GM12878 (cell line): Measurements from ENCODE around the gene ZNF546. TPM values are rescaled to one million over a fixed set of nuclear protein-coding genes. Genes with fewer than 3 reads are reported as not detected.

Experiments
- ATAC-seq: fragments of 200-7000 bp; cut with Tn5 transposase; 3 replicates; pipeline ENCODE4 v1.9.1; 2020; ENCODE audit warnings: mild to moderate bottlenecking, moderate library complexity
- BruUV-seq: library from RNA; stranded (reverse); fragments of 400-500 nt; replicated peaks from 2 replicates; lab custom pipeline; 2021; lab: Mats Ljungman, UMichigan
- CTCF ChIA-PET: fragments of 300-600 bp; sonication (Branson Sonifier 250); formaldehyde crosslinking; extraction: SDS; loops from one replicate; lab custom pipeline; 2021; ENCODE audit warnings: inconsistent platforms; lab: Yijun Ruan, JAX
- POLR2A ChIA-PET: fragments of 350-600 bp; formaldehyde crosslinking; extraction: SDS; loops from one replicate; lab custom pipeline; 2021; ENCODE audit warnings: inconsistent platforms; lab: Charles Lee
- RAD21 ChIA-PET: fragments of 300-600 bp; sonication (Branson Sonifier 250); formaldehyde crosslinking; loops from one replicate; lab custom pipeline; 2023; ENCODE audit warnings: antibody characterized with exemption; ENCODE audit not compliant: unreplicated experiment; lab: Charles Lee
- SMC1A ChIA-PET: fragments of 300-600 bp; sonication (Branson Sonifier 250); formaldehyde crosslinking; loops from one replicate; lab custom pipeline; 2023; ENCODE audit not compliant: unreplicated experiment, uncharacterized antibody; lab: Charles Lee
- DNase-seq: peaks from one replicate; pipeline ENCODE4 v3.0.0-alpha.2; 2011; ENCODE audit warnings: low read depth, low spot score
- FAIRE-seq: peaks from 3 replicates; lab custom pipeline; 2011; peaks lifted over from hg19 to GRCh38; lab: Jason Lieb, UNC
- H2AFZ ChIP-seq: 2 replicates; pipeline ENCODE4 v1.6.0; 2011; ENCODE audit warnings: low read depth, low read length, control low read depth; ENCODE audit not compliant: control insufficient read depth
- H3K27ac ChIP-seq: 2 replicates; pipeline ENCODE4 v1.5.1; 2011; ENCODE audit warnings: control low read depth; ENCODE audit not compliant: control insufficient read depth, insufficient read depth
- H3K27me3 ChIP-seq, 2 experiments: replicated peaks in 1 of 2; 2 replicates each; pipeline versions ENCODE4 v1.6.0 to v1.6.1; 2011; ENCODE audit warnings: low read length in 1 of 2; ENCODE audit not compliant: control insufficient read depth in 2 of 2, insufficient read depth in 2 of 2
- H3K36me3 ChIP-seq, 2 experiments: 2 replicates each; pipeline ENCODE4 v1.5.1; 2011; ENCODE audit warnings: low read length in 1 of 2; ENCODE audit not compliant: control insufficient read depth in 2 of 2, insufficient read depth in 2 of 2
- H3K4me1 ChIP-seq: 2 replicates; pipeline ENCODE4 v1.6.1; 2011; ENCODE audit warnings: mild to moderate bottlenecking, low read length, moderate library complexity, mixed read lengths; ENCODE audit not compliant: control insufficient read depth, insufficient read depth
- H3K4me2 ChIP-seq: 2 replicates; pipeline ENCODE4 v1.6.0; 2011; ENCODE audit warnings: control low read depth; ENCODE audit not compliant: control insufficient read depth, insufficient read depth
- H3K4me3 ChIP-seq: fragments of 200-600 bp; sonication (generic); 2 replicates; pipeline ENCODE4 v1.5.1; 2016
- H3K79me2 ChIP-seq: 2 replicates; pipeline ENCODE4 v1.6.0; 2011; ENCODE audit warnings: low read length; ENCODE audit not compliant: control insufficient read depth, insufficient read depth
- H3K9ac ChIP-seq: 2 replicates; pipeline ENCODE4 v1.8.0; 2011; ENCODE audit warnings: low read length, control low read depth, mixed read lengths; ENCODE audit not compliant: control insufficient read depth, insufficient read depth
- H3K9me3 ChIP-seq: replicated peaks from 3 replicates; pipeline ENCODE4 v1.5.1; 2011; ENCODE audit warnings: mild to moderate bottlenecking, low read length; ENCODE audit not compliant: control insufficient read depth, insufficient read depth
- H4K20me1 ChIP-seq: 2 replicates; pipeline ENCODE4 v1.6.0; 2011; ENCODE audit not compliant: control insufficient read depth, insufficient read depth
- ATF7 ChIP-seq: fragments of 450-650 bp; IDR thresholded peaks from 2 replicates; pipeline ENCODE4 v1.6.1; 2016; ENCODE audit warnings: low read depth, mild to moderate bottlenecking
- ZNF622 ChIP-seq: fragments of 450-650 bp; IDR thresholded peaks from 2 replicates; pipeline ENCODE4 v1.6.1; 2017; ENCODE audit warnings: mild to moderate bottlenecking, inconsistent platforms
- WGBS: methylation state at CpG from one replicate; pipeline ENCODE4 v1.1.6; 2016; ENCODE audit warnings: low lambda C conversion rate; ENCODE audit not compliant: insufficient replicate concordance, insufficient coverage; ENCODE audit errors: missing lambda C conversion rate; 5-methylcytosine and 5-hydroxymethylcytosine counted together
- in situ Hi-C: fragments of 300-500 bp; cut with MboI; formaldehyde crosslinking; loops from 9 replicates; pipeline ENCODE4 v1.14.3; 2018; ENCODE audit warnings: mixed read lengths
- intact Hi-C: fragments of 100-400 bp; cut with micrococcal nuclease; formaldehyde crosslinking; loops from one replicate; pipeline ENCODE4 v1.14.2; 2022; ENCODE audit not compliant: unreplicated experiment
- polyA plus RNA-seq, 11 experiments: library from polyadenylated mRNA; depleted of rRNA in 4 of 11; unstranded in 6 of 11; stranded (reverse) in 5 of 11; fragments of >200 nt; fragmentation: Nextera tagmentation in 4 of 11; fragmentation: Illumina TruSeq in 1 of 11; extraction: Ambion mirVana in 4 of 11; extraction: Trizol in 1 of 11; gene quantifications; 1 replicate in 1 of 11; 2 replicates in 10 of 11; pipeline versions ENCODE4 v1.2.1 to v1.2.3, GENCODE V29; 2011 to 2016; ENCODE audit warnings: inconsistent platforms in 2 of 11, missing spikeins in 2 of 11, low read depth in 1 of 11
- total RNA-seq, 4 experiments: library from RNA; depleted of rRNA in 3 of 4; stranded (reverse); fragments of >200 nt in 3 of 4; fragmentation: Illumina TruSeq in 1 of 4; extraction: Trizol in 1 of 4; gene quantifications; 2 replicates each; pipeline versions ENCODE4 v1.2.1 to v1.2.3, GENCODE V29; 2013 to 2021
- TF ChIP-seq, protein P1 (sequence below): fragments of 450-650 bp; IDR thresholded peaks from 2 replicates; pipeline ENCODE4 v1.6.1; 2017; ENCODE audit warnings: antibody characterized with exemption, mild to moderate bottlenecking, moderate library complexity

The ZNF546 gene
- total and polyA plus RNA-seq, 10 of the 15 experiments (the other 5 are each of a cell fraction or from before 2014, with no cell fraction given): 0.88 to 4.1 (median 2.4) TPM

- Histone ChIP-seq H3K9me3 (no peaks in the 10 kb centered on the region; the same call in 2 of the 3 replicates), H3K4me1 (peaks cover 8% of the 10 kb centered on the region; the same call in 1 of the 2 replicates), H4K20me1 (no peaks in the 10 kb centered on the region), H3K27me3 (no peaks in the 10 kb centered on the region), H2AFZ (no peak overlapping the region), H3K4me2 (no peak overlapping the region), H3K9ac (no peak overlapping the region), H3K36me3 (no peaks in the 10 kb centered on the region), H3K27ac (no peak overlapping the region), H3K4me3 (no peak overlapping the region), H3K79me2 (peaks cover 11% of the 10 kb centered on the region)
- no peak for ATAC-seq
- FAIRE-seq: no peak
- BruUV-seq: no TSS peak
- no peak for DNase-seq
- 97% methylated on average over 6 of the region's 6 CpGs for WGBS
- intact Hi-C loops: no loop called here
- POLR2A ChIA-PET: interaction anchor here (0.7 kb wide), 1 partner anchor 28 kb away, joined by 7 read pairs; no protein-coding TSS in a partner anchor
- RAD21 ChIA-PET: no interaction called here
- SMC1A ChIA-PET: interaction anchor here (1.3 to 1.5 kb wide), 2 partner anchors 12 to 37 kb away, joined by 3 read pairs; no protein-coding TSS in a partner anchor
- in situ Hi-C loops: no loop called here
- no peak for TF ChIP-seq ATF7
- no peak for TF ChIP-seq ZNF622
- CTCF ChIA-PET: interaction anchor here (0.7 kb wide), 2 partner anchors 20 to 1985 kb away, joined by 3 read pairs; no protein-coding TSS in a partner anchor
Measured at GRCh38 chr19:39966617-39967016, 30.2 kb upstream of the ZNF546 start.

DNA sequence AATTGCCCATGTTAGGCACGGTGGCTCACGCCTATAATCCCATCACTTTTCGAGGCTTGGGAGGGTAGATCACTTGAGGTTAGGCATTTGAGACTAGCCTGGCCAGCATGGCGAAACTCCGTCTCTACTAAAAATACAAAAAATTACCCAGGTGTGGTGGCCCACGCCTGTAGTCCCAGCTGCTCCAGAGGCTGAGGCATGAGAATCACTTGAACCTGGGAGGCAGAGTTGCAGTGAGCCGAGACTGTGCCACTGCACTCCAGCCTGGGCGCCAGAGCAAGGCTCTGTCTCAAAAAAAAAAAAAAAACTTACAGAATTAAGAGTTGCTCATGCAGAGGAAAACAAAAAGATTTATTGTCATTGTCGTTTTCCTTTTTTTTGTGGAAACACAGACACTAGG lies 29.3 kb upstream of the ZNF546 start:
- Histone ChIP-seq H3K27ac (no peak overlapping the region), H3K36me3 (no peaks in the 10 kb centered on the region; a peak in 1 of 4 replicates), H4K20me1 (no peaks in the 10 kb centered on the region), H3K79me2 (peaks cover 20% of the 10 kb centered on the region), H3K27me3 (no peaks in the 10 kb centered on the region), H3K9me3 (no peaks in the 10 kb centered on the region; the same call in 2 of the 3 replicates), H3K4me3 (no peak overlapping the region), H3K9ac (no peak overlapping the region), H2AFZ (no peak overlapping the region), H3K4me1 (peaks cover 10% of the 10 kb centered on the region; the same call in 1 of the 2 replicates), H3K4me2 (no peak overlapping the region)
- BruUV-seq: no TSS peak
- RAD21 ChIA-PET: no interaction called here
- WGBS: 84% methylated on average over 9 of the region's 9 CpGs
- intact Hi-C loops (no loop called here), in situ Hi-C loops (no loop called here)
- DNase-seq (no peak), FAIRE-seq (no peak), ATAC-seq (no peak)
- SMC1A ChIA-PET: interaction anchor here (1.3 to 3.6 kb wide), 2 partner anchors 38 to 47 kb away, joined by 3 to 19 read pairs; no protein-coding TSS in a partner anchor
- CTCF ChIA-PET: interaction anchor here (0.7 to 4.3 kb wide), 2 partner anchors 25 to 1984 kb away, joined by 3 to 84 read pairs; no protein-coding TSS in a partner anchor
- POLR2A ChIA-PET: interaction anchor here (0.6 to 0.8 kb wide), 2 partner anchors 26 to 175 kb away, joined by 3 to 6 read pairs; no protein-coding TSS in a partner anchor
- TF ChIP-seq, protein P1, sequence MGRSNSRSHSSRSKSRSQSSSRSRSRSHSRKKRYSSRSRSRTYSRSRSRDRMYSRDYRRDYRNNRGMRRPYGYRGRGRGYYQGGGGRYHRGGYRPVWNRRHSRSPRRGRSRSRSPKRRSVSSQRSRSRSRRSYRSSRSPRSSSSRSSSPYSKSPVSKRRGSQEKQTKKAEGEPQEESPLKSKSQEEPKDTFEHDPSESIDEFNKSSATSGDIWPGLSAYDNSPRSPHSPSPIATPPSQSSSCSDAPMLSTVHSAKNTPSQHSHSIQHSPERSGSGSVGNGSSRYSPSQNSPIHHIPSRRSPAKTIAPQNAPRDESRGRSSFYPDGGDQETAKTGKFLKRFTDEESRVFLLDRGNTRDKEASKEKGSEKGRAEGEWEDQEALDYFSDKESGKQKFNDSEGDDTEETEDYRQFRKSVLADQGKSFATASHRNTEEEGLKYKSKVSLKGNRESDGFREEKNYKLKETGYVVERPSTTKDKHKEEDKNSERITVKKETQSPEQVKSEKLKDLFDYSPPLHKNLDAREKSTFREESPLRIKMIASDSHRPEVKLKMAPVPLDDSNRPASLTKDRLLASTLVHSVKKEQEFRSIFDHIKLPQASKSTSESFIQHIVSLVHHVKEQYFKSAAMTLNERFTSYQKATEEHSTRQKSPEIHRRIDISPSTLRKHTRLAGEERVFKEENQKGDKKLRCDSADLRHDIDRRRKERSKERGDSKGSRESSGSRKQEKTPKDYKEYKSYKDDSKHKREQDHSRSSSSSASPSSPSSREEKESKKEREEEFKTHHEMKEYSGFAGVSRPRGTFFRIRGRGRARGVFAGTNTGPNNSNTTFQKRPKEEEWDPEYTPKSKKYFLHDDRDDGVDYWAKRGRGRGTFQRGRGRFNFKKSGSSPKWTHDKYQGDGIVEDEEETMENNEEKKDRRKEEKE: no peak
- TF ChIP-seq, all 136 proteins: peak for 0
